Activated T-cell treated with anti-CD3 and anti-CD28 coated beads, Interleukin-2, amount 50 U/mL, for 24 hours (primary cell): ENCODE measurements around the gene NMRK2.
"Not testable (repeated sequence)": the region's sequence is repeated elsewhere in the genome, so short reads cannot be mapped to it uniquely, and the experiment has no call there.

Experiments used
- DNase-seq: peaks from one replicate; pipeline ENCODE4 v3.0.0-alpha.2; 2020
- H3K27ac Mint-ChIP-seq: 2 replicates; pipeline ENCODE4 v1.8.0; 2020; ENCODE audit warnings: mild to moderate bottlenecking, mixed read lengths
- H3K27me3 Mint-ChIP-seq: 2 replicates; pipeline ENCODE4 v1.8.0; 2020; ENCODE audit warnings: mixed read lengths
- H3K36me3 Mint-ChIP-seq: 2 replicates; pipeline ENCODE4 v1.8.0; 2020; ENCODE audit warnings: low read depth, mixed read lengths
- H3K4me1 Mint-ChIP-seq: 2 replicates; pipeline ENCODE4 v1.8.0; 2020; ENCODE audit warnings: low read depth, mixed read lengths
- H3K4me3 Mint-ChIP-seq: 2 replicates; pipeline ENCODE4 v1.8.0; 2020; ENCODE audit warnings: mild to moderate bottlenecking, moderate library complexity, mixed read lengths
- H3K9me3 Mint-ChIP-seq: 2 replicates; pipeline ENCODE4 v1.8.0; 2020; ENCODE audit warnings: mixed read lengths

The NMRK2 gene

DNA sequence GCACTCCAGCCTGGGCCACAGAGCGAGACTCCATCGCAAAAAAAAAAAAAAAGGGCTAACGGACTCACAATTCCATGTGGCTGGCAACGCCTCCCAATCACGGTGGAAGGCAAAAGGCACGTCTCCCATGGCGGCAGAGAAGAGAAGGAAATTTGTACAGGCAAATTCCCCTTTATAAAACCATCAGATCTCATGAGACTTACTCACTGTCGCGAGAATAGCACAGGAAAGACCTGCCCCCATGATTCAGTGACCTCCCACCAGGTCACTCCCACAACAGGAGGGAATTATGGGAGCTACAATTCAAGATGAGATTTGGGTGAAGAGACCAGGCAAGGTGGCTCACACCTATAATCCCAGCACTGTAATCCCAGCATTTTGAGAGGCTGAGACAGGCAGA lies 18.7 kb upstream of the NMRK2 start:
- Mint-ChIP-seq H3K27ac (no peak overlapping the region), H3K4me3 (no peak overlapping the region), H3K4me1 (no peaks in the 10 kb centered on the region), H3K9me3 (no peaks in the 10 kb centered on the region), H3K36me3 (no peaks in the 10 kb centered on the region), H3K27me3 (peaks cover 5% of the 10 kb centered on the region)
- DNase-seq: no peak

- no peak overlapping the region for H3K27ac Mint-ChIP-seq
These were observed 16.8 kb upstream of the NMRK2 start for GRCh38 chr19:3916033-3916432.

DNA sequence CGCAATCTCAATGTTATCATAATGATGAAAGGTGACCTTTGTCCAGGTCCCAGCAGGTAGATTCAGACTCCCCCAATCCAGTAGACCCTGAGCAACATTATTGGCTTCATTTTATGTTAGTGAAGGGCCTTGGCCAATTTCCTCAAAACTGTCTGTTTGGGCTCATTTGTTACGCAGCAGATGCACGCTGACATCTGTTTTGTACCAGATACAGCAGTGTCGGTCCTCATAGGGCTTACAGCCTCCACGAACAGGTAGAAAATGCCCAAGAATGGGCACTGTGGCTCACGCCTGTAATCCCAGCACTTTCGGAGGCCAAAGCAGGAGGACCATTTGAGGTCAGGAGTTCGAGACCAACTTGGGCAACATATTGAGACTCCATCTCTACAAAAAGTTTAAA lies 13.1 kb upstream of the NMRK2 start:
- H3K36me3 Mint-ChIP-seq: no peaks in the 10 kb centered on the region
- no peak overlapping the region for H3K27ac Mint-ChIP-seq
- no peaks in the 10 kb centered on the region for H3K4me1 Mint-ChIP-seq
- H3K9me3 Mint-ChIP-seq: peaks cover 7% of the 10 kb centered on the region
- no peak overlapping the region for H3K4me3 Mint-ChIP-seq
- H3K27me3 Mint-ChIP-seq: peaks cover 8% of the 10 kb centered on the region
- no peak for DNase-seq

More at GRCh38 chr19:3916033-3916432, 16.8 kb upstream of the NMRK2 start:
- H3K4me3 Mint-ChIP-seq: no peak overlapping the region
- H3K27me3 Mint-ChIP-seq: peaks cover 8% of the 10 kb centered on the region
- H3K36me3 Mint-ChIP-seq: no peaks in the 10 kb centered on the region
- no peak for DNase-seq
- H3K4me1 Mint-ChIP-seq: no peaks in the 10 kb centered on the region
- no peaks in the 10 kb centered on the region for H3K9me3 Mint-ChIP-seq

DNA sequence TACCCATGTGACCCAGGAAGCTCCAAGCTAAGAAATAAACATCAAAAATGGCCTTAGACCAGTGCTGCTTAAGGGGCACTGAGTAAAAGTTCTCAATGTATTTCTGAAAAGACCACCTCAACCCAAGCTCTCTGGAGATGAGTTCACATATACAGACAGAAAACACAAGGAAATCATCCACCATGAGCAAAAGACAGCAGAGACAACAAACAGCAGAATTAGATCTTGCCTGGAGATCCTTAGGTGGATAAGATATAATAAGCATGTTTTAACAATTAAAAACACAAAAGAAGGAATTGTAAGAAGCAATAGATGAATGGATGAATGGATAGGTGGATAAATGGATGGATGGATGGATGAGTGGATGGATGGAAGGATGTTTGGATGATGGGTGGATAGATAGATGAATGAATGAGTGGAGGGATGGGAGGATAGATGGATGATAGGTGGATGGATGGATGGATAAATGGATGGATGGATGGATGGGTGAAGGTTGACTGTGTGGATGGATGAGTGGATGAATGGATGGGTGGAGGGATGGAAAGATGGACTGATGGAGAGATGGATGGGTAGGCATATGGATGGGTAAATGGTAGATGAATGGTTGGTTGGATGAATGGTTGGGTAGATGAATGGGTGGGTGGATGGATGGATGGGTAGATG lies 9.6 kb upstream of the NMRK2 start:
- Mint-ChIP-seq H3K36me3 (no peaks in the 10 kb centered on the region), H3K27me3 (peaks cover 2% of the 10 kb centered on the region), H3K4me3 (no peak overlapping the region), H3K4me1 (no peaks in the 10 kb centered on the region), H3K9me3 (peaks cover 7% of the 10 kb centered on the region), H3K27ac (no peak overlapping the region)
- DNase-seq: no peak

- H3K9me3 Mint-ChIP-seq: peaks cover 7% of the 10 kb centered on the region
These were observed 9.0 kb upstream of the NMRK2 start for GRCh38 chr19:3923912-3924311.

GRCh38 chr19:3931041-3931440 lies 1.8 kb upstream of the NMRK2 start:
- DNase-seq: no peak
- peaks cover 1% of the 10 kb centered on the region for H3K4me1 Mint-ChIP-seq
- H3K4me3 Mint-ChIP-seq: no peak overlapping the region
- no peaks in the 10 kb centered on the region for H3K9me3 Mint-ChIP-seq
- H3K27me3 Mint-ChIP-seq: peaks cover 26% of the 10 kb centered on the region
- no peak overlapping the region for H3K27ac Mint-ChIP-seq
- no peaks in the 10 kb centered on the region for H3K36me3 Mint-ChIP-seq

More at GRCh38 chr19:3923912-3924311, 9.0 kb upstream of the NMRK2 start:
- peaks cover 2% of the 10 kb centered on the region for H3K27me3 Mint-ChIP-seq
- H3K36me3 Mint-ChIP-seq: no peaks in the 10 kb centered on the region
- no peaks in the 10 kb centered on the region for H3K4me1 Mint-ChIP-seq
- H3K4me3 Mint-ChIP-seq: no peak overlapping the region
- H3K27ac Mint-ChIP-seq: no peak overlapping the region
- DNase-seq: no peak

DNA sequence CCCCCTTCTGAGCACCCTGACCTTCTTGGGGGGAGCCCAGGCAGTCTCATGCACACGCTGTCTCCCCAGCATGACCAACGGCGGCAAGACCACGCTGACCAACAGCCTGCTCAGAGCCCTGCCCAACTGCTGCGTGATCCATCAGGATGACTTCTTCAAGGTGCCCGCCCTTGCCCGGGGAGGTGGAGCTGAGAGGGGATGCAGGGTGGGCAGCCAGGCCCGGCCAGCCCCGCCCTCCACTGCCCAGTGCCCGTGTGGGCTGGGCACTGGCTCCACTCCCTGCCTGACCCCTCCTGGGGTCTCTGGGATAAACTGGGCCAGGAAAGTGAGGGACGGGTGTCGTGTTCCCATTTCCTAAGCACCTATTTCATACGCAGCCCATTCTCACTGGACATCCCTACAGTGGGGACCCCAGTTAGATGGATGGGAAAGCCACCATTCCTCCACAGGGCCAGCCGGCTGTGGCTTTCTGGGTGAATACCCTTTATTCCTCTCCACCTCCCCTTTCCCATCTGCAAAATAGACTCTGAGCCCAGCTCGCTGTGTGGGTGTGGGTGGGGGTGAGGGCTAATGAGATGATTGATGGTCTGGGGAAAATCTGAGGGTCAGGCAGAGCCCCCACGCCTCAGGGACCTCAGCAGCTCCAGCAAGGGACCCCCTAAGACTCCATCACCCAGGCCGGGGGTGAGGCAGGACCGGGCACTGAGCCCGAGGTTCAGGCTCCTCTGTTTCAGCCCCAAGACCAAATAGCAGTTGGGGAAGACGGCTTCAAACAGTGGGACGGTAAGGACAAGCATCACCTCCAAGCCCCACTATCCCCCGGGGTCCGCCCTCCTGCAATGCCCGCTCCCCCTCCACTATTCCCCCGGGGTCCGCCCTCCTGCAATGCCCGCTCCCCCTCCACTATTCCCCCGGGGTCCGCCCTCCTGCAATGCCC lies 3.9 kb downstream of the NMRK2 start:
- no peak overlapping the region for H3K27ac Mint-ChIP-seq
- H3K4me1 Mint-ChIP-seq: peaks cover 1% of the 10 kb centered on the region
- no peaks in the 10 kb centered on the region for H3K9me3 Mint-ChIP-seq
- peaks cover 19% of the 10 kb centered on the region for H3K27me3 Mint-ChIP-seq
- H3K36me3 Mint-ChIP-seq: no peaks in the 10 kb centered on the region
- H3K4me3 Mint-ChIP-seq: no peak overlapping the region
- DNase-seq: no peak

- not testable (repeated sequence) for DNase-seq, H3K36me3 Mint-ChIP-seq, H3K4me3 Mint-ChIP-seq, H3K4me1 Mint-ChIP-seq, H3K27ac Mint-ChIP-seq, H3K9me3 Mint-ChIP-seq
- H3K27me3 Mint-ChIP-seq: peaks cover 11% of the 10 kb centered on the region
These were observed 5.6 kb downstream of the NMRK2 start for GRCh38 chr19:3938300-3938950.

DNA sequence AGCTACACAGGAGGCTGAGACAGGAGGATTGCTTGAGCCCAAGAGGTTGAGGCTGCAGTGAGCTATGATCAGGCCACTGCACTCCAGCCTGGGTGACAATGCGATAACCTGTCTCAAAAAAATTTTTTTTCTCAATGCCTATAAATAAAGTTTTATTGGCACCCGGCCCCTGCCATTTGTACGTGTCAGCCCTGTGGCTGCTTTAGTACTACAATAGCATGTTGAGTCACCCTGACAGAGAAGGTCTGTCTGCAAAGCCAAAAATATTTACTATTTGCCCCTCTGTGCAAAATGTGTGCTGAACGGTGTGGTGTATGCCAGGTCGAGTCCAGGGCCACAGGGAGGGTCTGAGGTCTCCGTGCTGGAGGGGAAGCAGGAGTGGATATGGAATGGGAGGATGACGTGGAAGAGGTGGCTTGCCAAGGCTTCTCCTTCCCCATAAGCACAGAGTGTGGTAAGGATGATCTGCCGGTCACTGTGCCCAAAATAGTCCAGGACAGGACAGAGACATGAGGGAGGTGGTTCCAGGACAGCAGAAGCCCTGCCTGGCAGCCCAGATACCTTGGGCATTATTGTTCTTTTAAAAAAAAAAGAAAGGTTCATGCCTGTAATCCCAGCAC lies 10.0 kb downstream of the NMRK2 start:
- Mint-ChIP-seq H3K27ac (no peak overlapping the region), H3K4me3 (no peak overlapping the region), H3K36me3 (no peaks in the 10 kb centered on the region), H3K4me1 (no peaks in the 10 kb centered on the region), H3K27me3 (no peaks in the 10 kb centered on the region), H3K9me3 (no peaks in the 10 kb centered on the region)
- no peak for DNase-seq

DNA sequence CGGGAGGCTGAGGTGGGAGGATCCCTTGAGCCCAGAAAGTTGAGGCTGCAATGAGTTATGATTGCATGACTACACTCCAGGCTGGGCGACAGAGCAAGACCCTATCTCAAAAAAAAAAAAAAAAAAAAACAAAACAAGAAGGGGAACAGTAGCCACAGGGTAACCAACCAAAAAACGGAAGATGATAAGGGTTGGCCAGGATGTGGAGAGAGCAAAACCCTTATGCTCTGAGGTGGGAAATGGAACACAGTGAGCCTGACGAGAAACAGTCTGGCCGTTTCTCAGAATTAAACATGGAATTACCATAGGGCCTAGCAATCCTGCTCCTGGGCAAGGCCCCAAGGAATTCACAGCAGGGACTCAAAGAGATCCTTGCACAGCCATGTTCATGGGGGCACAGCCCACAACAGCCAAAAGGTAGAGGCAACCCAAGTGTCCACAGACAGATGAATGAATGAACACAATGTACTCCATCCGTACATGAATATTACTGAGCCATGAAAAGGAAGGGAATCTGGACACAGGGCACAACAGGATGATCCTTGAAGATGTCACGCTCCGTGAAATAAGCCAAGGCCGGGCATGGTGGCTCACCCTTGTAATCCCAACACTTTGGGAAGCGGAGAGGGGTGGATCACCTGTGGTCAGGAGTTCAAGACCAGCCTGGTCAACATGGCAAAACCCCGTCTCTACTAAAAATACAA lies 11.3 kb downstream of the NMRK2 start:
- Mint-ChIP-seq H3K27ac (no peak overlapping the region), H3K27me3 (no peaks in the 10 kb centered on the region), H3K36me3 (no peaks in the 10 kb centered on the region), H3K9me3 (no peaks in the 10 kb centered on the region), H3K4me1 (no peaks in the 10 kb centered on the region), H3K4me3 (no peak overlapping the region)
- no peak for DNase-seq

- no peaks in the 10 kb centered on the region for H3K9me3 Mint-ChIP-seq
- H3K4me3 Mint-ChIP-seq: no peak overlapping the region
- H3K27ac Mint-ChIP-seq: no peak overlapping the region
- no peaks in the 10 kb centered on the region for H3K36me3 Mint-ChIP-seq
- peaks cover under 1% of the 10 kb centered on the region for H3K4me1 Mint-ChIP-seq
- no peak for DNase-seq
- peaks cover under 1% of the 10 kb centered on the region for H3K27me3 Mint-ChIP-seq
These were observed 13.0 kb downstream of the NMRK2 start for GRCh38 chr19:3945838-3946237.

GRCh38 chr19:3947316-3947933 lies 14.6 kb downstream of the NMRK2 start:
- not testable (repeated sequence) for H3K36me3 Mint-ChIP-seq, H3K4me3 Mint-ChIP-seq, H3K9me3 Mint-ChIP-seq, H3K27me3 Mint-ChIP-seq, DNase-seq, H3K27ac Mint-ChIP-seq
- H3K4me1 Mint-ChIP-seq: peaks cover 10% of the 10 kb centered on the region

DNA sequence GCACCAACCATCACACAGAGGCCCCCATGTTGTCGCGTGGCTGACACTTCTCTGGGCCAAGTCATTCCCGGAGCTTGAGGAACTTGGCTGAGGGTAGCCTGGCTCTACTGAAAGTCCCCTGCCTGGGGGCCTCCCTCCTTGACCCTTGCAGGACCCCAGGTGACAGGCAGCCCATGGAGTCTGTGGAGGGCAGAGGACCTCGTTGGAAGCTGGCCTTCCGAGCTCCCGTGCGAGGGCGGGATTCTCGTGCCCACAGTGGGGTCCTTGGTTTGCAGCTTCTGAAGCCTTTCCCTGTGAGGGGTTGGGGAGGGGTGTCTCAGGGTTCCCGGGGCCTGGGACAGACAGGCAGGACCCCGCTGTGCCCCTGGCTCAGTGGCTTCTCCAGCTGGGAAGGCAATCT lies 16.4 kb downstream of the NMRK2 start:
- DNase-seq: no peak
- peaks cover 2% of the 10 kb centered on the region for H3K27me3 Mint-ChIP-seq
- H3K27ac Mint-ChIP-seq: no peak overlapping the region
- peaks cover 2% of the 10 kb centered on the region for H3K36me3 Mint-ChIP-seq
- H3K9me3 Mint-ChIP-seq: no peaks in the 10 kb centered on the region
- peaks cover 12% of the 10 kb centered on the region for H3K4me1 Mint-ChIP-seq
- H3K4me3 Mint-ChIP-seq: no peak overlapping the region
